ENCODE measurements around the gene CRYZL1.
A peak's percentile ranks its signal among the peaks of the same experiment; 100 is the strongest.

CRYZL1 gene

DNA sequence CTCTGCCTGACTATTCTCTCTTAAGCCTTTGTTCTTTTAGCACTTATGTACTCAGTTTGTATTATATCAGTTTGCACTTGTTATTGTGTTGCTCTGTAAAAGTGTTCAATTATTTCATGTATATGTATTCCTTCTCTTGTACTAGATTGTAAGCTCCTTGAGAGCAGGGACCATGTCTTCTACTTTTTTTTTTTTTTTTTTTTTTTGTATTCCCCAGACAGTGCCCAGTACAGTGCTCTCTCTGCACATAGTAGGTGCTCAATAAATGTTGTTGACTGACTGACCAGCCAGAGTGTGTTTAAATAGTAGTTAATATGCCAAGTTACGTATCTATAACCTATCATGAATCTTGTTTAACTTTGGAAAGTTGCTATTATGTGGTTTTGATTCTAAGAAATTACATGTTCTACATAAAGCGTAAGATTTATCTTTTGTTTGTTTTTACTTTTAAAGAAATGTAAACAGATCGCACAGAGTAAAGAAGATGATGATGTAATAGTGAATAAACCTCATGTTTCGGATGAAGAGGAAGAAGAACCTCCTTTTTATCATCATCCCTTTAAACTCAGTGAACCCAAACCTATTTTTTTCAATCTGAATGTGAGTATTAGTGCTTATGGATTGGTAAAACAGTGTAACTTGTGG is 82.6 kb downstream of the CRYZL1 start:
- no peak for DNase-seq

GRCh38 chr21:33557447-33557846 is 84.1 kb downstream of the CRYZL1 start:
- no peak for DNase-seq

- DNase-seq: no peak
These were observed 86.6 kb downstream of the CRYZL1 start for GRCh38 chr21:33554982-33555344.

DNA sequence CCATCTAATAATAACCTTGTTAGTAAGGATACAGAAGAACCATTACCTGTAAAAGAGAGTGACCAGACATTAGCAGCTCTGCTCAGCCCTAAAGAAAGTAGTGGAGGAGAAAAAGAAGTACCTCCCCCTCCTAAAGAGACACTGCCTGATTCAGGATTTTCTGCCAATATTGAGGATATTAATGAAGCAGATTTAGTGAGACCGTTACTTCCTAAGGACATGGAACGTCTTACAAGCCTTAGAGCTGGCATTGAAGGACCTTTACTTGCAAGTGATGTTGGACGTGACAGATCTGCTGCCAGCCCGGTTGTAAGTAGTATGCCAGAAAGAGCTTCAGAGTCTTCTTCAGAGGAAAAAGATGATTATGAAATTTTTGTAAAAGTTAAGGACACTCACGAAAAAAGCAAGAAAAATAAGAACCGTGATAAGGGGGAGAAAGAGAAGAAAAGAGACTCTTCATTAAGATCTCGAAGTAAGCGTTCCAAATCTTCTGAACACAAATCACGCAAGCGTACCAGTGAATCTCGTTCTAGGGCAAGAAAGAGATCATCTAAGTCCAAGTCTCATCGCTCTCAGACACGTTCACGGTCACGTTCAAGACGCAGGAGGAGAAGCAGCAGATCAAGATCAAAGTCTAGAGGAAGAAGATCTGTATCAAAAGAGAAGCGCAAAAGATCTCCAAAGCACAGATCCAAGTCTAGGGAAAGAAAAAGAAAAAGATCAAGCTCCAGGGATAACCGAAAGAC is 87.1 kb downstream of the CRYZL1 start:
- DNase-seq: no peak

GRCh38 chr21:33552999-33553598 is 88.4 kb downstream of the CRYZL1 start:
- no peak for DNase-seq

- DNase-seq: no peak
These were observed 89.2 kb downstream of the CRYZL1 start for GRCh38 chr21:33552093-33552998.

DNA sequence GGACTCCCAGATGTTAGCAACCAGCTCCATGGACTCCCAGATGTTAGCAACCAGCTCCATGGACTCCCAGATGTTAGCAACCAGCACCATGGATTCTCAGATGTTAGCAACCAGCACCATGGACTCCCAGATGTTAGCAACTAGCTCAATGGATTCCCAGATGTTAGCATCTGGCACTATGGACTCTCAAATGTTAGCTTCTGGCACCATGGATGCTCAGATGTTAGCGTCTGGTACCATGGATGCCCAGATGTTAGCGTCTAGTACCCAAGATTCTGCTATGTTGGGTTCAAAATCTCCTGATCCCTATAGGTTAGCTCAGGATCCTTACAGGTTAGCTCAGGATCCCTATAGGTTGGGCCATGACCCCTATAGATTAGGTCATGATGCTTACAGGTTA is 89.9 kb downstream of the CRYZL1 start:
- DNase-seq: no peak

GRCh38 chr21:33550772-33551660 is 90.5 kb downstream of the CRYZL1 start:
- DNase-seq: no peak

DNA sequence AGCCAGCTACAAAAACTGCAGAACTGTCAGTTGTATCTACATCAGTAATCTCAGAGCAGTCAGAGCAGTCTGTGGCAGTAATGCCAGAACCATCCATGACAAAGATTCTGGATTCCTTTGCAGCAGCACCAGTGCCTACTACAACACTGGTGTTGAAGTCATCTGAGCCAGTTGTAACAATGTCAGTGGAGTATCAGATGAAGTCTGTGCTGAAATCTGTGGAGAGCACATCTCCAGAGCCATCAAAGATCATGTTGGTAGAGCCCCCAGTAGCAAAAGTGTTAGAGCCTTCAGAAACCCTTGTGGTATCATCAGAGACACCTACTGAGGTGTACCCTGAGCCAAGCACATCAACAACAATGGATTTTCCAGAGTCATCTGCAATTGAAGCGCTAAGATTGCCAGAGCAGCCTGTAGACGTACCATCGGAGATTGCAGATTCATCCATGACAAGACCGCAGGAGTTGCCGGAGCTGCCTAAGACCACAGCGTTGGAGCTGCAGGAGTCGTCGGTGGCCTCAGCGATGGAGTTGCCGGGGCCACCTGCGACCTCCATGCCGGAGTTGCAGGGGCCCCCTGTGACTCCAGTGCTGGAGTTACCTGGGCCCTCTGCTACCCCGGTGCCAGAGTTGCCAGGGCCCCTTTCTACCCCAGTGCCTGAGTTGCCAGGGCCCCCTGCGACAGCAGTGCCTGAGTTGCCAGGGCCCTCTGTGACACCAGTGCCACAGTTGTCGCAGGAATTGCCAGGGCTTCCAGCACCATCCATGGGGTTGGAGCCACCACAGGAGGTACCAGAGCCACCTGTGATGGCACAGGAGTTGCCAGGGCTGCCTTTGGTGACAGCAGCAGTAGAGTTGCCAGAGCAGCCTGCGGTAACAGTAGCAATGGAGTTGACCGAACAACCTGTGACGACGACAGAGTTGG is 91.4 kb downstream of the CRYZL1 start:
- no peak for DNase-seq

DNA sequence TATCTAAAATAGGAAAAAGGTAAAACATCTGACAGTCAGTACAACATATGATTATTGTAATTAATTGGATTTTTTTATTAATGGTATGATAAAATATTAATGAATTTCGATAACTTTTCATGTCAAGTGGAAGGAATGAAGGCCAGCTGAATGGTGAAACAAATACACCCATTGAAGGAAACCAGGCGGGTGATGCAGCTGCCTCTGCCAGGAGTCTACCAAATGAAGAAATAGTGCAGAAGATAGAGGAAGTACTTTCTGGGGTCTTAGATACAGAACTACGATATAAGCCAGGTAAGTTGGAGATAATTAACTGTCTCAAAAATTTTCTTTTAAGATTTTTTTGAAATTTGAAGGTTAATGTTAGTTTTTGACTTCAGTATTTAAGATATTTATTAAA is 95.5 kb downstream of the CRYZL1 start:
- DNase-seq: no peak

DNA sequence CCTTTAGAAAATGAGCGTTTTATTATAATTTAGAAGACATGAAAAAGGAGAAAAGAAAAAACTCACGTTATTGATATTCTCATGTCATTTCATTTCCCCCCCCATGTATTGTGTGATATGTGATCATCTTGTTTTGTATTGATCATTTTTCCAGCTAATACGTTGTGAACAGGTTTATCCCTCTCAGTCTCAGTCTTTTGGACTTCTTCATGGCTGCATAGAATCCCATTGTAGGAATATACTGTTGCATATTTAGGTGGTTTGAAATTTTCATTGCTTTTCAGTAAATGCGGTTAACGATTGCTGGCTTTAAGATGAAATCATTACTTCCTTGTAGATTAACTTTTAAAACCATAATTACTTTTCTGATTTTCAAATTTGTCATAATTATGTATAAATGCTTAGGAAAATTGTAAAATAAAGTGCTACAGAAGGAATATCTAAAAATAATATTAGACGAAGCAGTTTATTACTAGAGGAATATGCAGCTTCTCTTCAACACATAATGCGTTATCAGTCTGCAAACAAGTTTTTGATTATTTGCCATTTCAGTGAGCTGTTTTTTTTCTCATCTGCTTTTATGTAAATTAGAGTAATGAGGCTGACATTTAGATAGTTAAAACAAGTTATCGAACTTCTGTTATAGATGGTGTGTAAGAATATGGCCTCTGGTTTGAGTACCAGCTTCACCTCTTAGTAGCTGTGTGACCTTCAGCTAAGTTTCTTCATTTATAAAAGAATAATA is 96.9 kb downstream of the CRYZL1 start:
- no peak for DNase-seq

GRCh38 chr21:33543505-33544129 is 97.9 kb downstream of the CRYZL1 start:
- no peak for DNase-seq

GRCh38 chr21:33542640-33543504 is 98.7 kb downstream of the CRYZL1 start, which contains the start of gene SON:
TSS of gene SON (plus strand) at chr21:33543038. CDS start at chr21:33543093, 55 bp downstream.
- DNase-seq: peak; percentile 92

DNA sequence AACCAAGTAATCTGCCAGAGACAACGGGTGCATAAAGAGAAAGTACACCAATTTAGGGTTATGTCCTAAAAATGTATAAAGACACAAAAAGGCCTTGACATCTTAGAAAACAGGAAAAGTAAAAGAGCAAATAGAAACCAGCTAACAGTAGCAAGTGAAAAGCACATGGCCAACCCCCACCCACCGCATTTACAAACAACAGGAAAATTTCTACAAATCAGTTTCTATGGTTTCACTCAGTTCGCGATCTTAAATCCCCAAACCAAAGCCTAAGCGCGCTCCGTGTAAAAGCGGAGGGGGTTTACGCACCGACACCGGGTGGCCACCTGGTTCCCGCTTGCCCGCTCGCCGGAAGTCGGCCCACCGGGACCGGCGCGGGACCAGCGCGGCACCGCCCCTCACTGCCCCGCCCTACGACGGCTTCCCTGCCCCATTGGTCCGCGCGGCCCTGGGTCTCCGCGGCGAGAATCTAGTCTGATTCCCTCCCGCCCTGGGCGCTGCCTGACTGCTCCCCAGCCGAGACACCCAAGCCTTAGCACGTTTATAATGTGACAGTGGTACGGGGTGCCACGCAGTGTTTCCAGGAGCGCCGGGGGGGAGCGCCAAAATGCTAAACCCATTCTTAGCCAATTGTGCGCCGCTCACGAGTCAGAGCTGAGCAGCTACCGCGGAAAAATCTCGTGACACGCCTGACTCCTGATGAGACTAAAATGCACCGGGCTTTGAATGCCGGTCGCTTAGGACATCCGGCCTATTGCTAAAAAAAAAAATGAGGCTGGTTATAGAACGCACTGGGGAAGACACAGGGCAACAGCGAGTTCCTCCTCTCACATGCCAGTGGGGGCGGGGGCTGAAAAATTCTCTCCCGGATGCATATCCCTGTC is 99.5 kb downstream of the CRYZL1 start, which contains the start of gene GART:
TSS of gene GART (minus strand) at position 362 of the 884 bp plus-strand sequence. CDS start 2,802 bp downstream, outside the sequence.
- no peak for DNase-seq

- no peak for DNase-seq
These were observed 100.3 kb downstream of the CRYZL1 start for GRCh38 chr21:33541105-33541711.

DNA sequence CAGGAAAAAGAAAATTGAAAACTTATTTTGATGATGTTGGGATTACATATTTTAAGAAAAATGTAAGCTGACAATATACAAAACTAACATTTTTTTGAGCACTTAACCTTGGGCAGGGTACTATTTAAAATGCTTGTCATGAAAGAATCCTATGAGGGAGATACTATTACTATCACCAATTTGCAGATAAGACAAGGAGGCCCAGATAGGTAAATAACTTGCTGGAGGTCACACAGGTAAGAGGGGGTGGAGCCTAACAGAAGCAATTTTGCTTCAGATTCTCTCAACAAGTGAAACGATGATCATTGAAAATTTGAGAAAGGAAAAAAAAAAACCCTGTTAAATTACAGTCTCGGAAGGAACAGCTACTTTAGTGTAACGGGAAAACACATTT is 100.8 kb downstream of the CRYZL1 start:
- DNase-seq: no peak

DNA sequence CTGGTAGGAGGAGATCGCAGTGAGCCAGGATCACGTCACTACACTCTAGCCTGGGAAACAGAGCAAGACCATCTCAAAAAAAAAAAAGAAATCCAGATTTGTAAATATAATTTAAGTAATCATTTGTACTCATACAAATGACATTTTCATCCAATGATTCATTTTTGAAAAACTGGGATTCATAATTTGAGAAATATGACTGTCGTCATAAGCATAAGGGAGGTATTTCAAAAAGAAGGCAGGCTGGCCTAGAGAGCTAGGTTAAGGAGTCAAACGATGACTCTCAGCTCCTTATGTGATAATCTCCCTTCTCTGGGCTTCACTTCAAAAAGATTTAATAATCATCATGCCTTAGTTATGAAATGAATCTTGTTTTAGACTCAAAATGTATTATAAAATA is 101.9 kb downstream of the CRYZL1 start:
- DNase-seq: no peak

Data from NCI-H524 treated with DMSO at 0.1 percent for 48 hours (cell line).